ENCODE measurements around the gene TBK1.
A peak's percentile ranks its signal among the peaks of the same experiment; 100 is the strongest.

Gene TBK1

GRCh38 chr12:64431791-64432190 is 20.1 kb upstream of the TBK1 start:
- Mint-ChIP-seq H3K36me3 (peaks cover 73% of the 10 kb centered on the region), H3K9me3 (no peaks in the 10 kb centered on the region), H3K4me1 (no peaks in the 10 kb centered on the region), H3K4me3 (no peak overlapping the region), H3K27me3 (no peaks in the 10 kb centered on the region), H3K27ac (no peak overlapping the region)
- no peak for DNase-seq
- CTCF ChIA-PET = interaction anchor here (0.6 kb wide), 1 partner anchor 1903 kb away, joined by 3 read pairs; no protein-coding TSS in a partner anchor

GRCh38 chr12:64433915-64434314 is 18.0 kb upstream of the TBK1 start:
- CTCF ChIA-PET = no interaction called here
- DNase-seq = no peak
- H3K36me3 Mint-ChIP-seq = peaks cover 75% of the 10 kb centered on the region
- no peaks in the 10 kb centered on the region for H3K9me3 Mint-ChIP-seq
- no peak overlapping the region for H3K27ac Mint-ChIP-seq
- no peak overlapping the region for H3K4me3 Mint-ChIP-seq
- H3K27me3 Mint-ChIP-seq = no peaks in the 10 kb centered on the region
- no peaks in the 10 kb centered on the region for H3K4me1 Mint-ChIP-seq

- peak overlapping the region; percentile 45 for H3K27ac Mint-ChIP-seq
- CTCF ChIA-PET = no interaction called here
- no peaks in the 10 kb centered on the region for H3K27me3 Mint-ChIP-seq
- H3K9me3 Mint-ChIP-seq = no peaks in the 10 kb centered on the region
- peaks cover 5% of the 10 kb centered on the region for H3K4me1 Mint-ChIP-seq
- no peak for DNase-seq
- no peak overlapping the region for H3K4me3 Mint-ChIP-seq
- H3K36me3 Mint-ChIP-seq = peaks cover 55% of the 10 kb centered on the region
Observed at GRCh38 chr12:64440100-64440499, 11.8 kb upstream of the TBK1 start.

GRCh38 chr12:64445490-64445889 is 6.4 kb upstream of the TBK1 start:
- H3K36me3 Mint-ChIP-seq = peaks cover 44% of the 10 kb centered on the region
- CTCF ChIA-PET = no interaction called here
- no peak overlapping the region for H3K27ac Mint-ChIP-seq
- H3K4me1 Mint-ChIP-seq = peaks cover 14% of the 10 kb centered on the region
- no peak for DNase-seq
- H3K27me3 Mint-ChIP-seq = no peaks in the 10 kb centered on the region
- no peaks in the 10 kb centered on the region for H3K9me3 Mint-ChIP-seq
- H3K4me3 Mint-ChIP-seq = no peak overlapping the region

GRCh38 chr12:64446295-64446694 is 5.6 kb upstream of the TBK1 start:
- Mint-ChIP-seq H3K4me1 (peaks cover 21% of the 10 kb centered on the region), H3K36me3 (peaks cover 41% of the 10 kb centered on the region), H3K27ac (peak overlapping the region; percentile 17), H3K4me3 (no peak overlapping the region), H3K9me3 (no peaks in the 10 kb centered on the region), H3K27me3 (no peaks in the 10 kb centered on the region)
- no peak for DNase-seq
- CTCF ChIA-PET = no interaction called here

GRCh38 chr12:64450057-64450640 is 1.8 kb upstream of the TBK1 start:
- Mint-ChIP-seq H3K4me1 (peaks cover 41% of the 10 kb centered on the region), H3K4me3 (peak overlapping the region; percentile 36), H3K36me3 (peaks cover 24% of the 10 kb centered on the region), H3K27ac (no peak overlapping the region), H3K27me3 (no peaks in the 10 kb centered on the region), H3K9me3 (no peaks in the 10 kb centered on the region)
- CTCF ChIA-PET = interaction anchor here (1.4 kb wide), 1 partner anchor 17 kb away, joined by 3 read pairs; no protein-coding TSS in a partner anchor
- no peak for DNase-seq

GRCh38 chr12:64450711-64451486 is 1.0 kb upstream of the TBK1 start:
- H3K9me3 Mint-ChIP-seq = no peaks in the 10 kb centered on the region
- H3K4me1 Mint-ChIP-seq = peaks cover 48% of the 10 kb centered on the region
- H3K27ac Mint-ChIP-seq = peak overlapping the region; percentile 87
- peak overlapping the region; percentile 89 for H3K4me3 Mint-ChIP-seq
- CTCF ChIA-PET = interaction anchor here (1.4 kb wide), 1 partner anchor 17 kb away, joined by 3 read pairs; no protein-coding TSS in a partner anchor
- H3K27me3 Mint-ChIP-seq = no peaks in the 10 kb centered on the region
- H3K36me3 Mint-ChIP-seq = peaks cover 25% of the 10 kb centered on the region
- DNase-seq = no peak

- CTCF ChIA-PET = no interaction called here
- H3K4me1 Mint-ChIP-seq = peaks cover 58% of the 10 kb centered on the region
- peak overlapping the region; percentile 89 for H3K27ac Mint-ChIP-seq
- peaks cover 24% of the 10 kb centered on the region for H3K36me3 Mint-ChIP-seq
- no peaks in the 10 kb centered on the region for H3K27me3 Mint-ChIP-seq
- H3K4me3 Mint-ChIP-seq = peak overlapping the region; percentile 89
- H3K9me3 Mint-ChIP-seq = no peaks in the 10 kb centered on the region
- no peak for DNase-seq
Observed at GRCh38 chr12:64452559-64453329, 824 bp downstream of the TBK1 start.

- H3K36me3 Mint-ChIP-seq = peaks cover 24% of the 10 kb centered on the region
- CTCF ChIA-PET = interaction anchor here (1.3 kb wide), 1 partner anchor 14 kb away, joined by 3 read pairs; no protein-coding TSS in a partner anchor
- peaks cover 71% of the 10 kb centered on the region for H3K4me1 Mint-ChIP-seq
- no peaks in the 10 kb centered on the region for H3K27me3 Mint-ChIP-seq
- no peak for DNase-seq
- H3K27ac Mint-ChIP-seq = peak overlapping the region; percentile 74
- H3K4me3 Mint-ChIP-seq = no peak overlapping the region
- H3K9me3 Mint-ChIP-seq = no peaks in the 10 kb centered on the region
Observed at GRCh38 chr12:64455506-64455905, 3.6 kb downstream of the TBK1 start.

- Mint-ChIP-seq H3K36me3 (peaks cover 26% of the 10 kb centered on the region), H3K4me1 (peaks cover 66% of the 10 kb centered on the region), H3K27me3 (no peaks in the 10 kb centered on the region), H3K9me3 (no peaks in the 10 kb centered on the region), H3K4me3 (no peak overlapping the region), H3K27ac (peak overlapping the region; percentile 74)
- no peak for DNase-seq
- CTCF ChIA-PET = interaction anchor here (1.3 kb wide), 1 partner anchor 13 kb away, joined by 3 read pairs; no protein-coding TSS in a partner anchor
Observed at GRCh38 chr12:64456119-64456518, 4.2 kb downstream of the TBK1 start.

GRCh38 chr12:64457032-64457431 is 5.1 kb downstream of the TBK1 start:
- CTCF ChIA-PET = interaction anchor here (0.9 kb wide), 1 partner anchor 241 kb away, joined by 4 read pairs; no protein-coding TSS in a partner anchor

GRCh38 chr12:64457466-64457865 is 5.5 kb downstream of the TBK1 start:
- no peak overlapping the region for H3K4me3 Mint-ChIP-seq
- no peaks in the 10 kb centered on the region for H3K27me3 Mint-ChIP-seq
- H3K9me3 Mint-ChIP-seq = no peaks in the 10 kb centered on the region
- CTCF ChIA-PET = interaction anchor here (0.9 kb wide), 1 partner anchor 241 kb away, joined by 4 read pairs; no protein-coding TSS in a partner anchor
- H3K4me1 Mint-ChIP-seq = peaks cover 59% of the 10 kb centered on the region
- no peak for DNase-seq
- peak overlapping the region; percentile 60 for H3K27ac Mint-ChIP-seq
- peaks cover 31% of the 10 kb centered on the region for H3K36me3 Mint-ChIP-seq

More at GRCh38 chr12:64457032-64457431, 5.1 kb downstream of the TBK1 start:
- peaks cover 59% of the 10 kb centered on the region for H3K4me1 Mint-ChIP-seq
- no peak overlapping the region for H3K27ac Mint-ChIP-seq
- H3K36me3 Mint-ChIP-seq = peaks cover 30% of the 10 kb centered on the region
- no peaks in the 10 kb centered on the region for H3K27me3 Mint-ChIP-seq
- no peaks in the 10 kb centered on the region for H3K9me3 Mint-ChIP-seq
- DNase-seq = peak; percentile 28
- no peak overlapping the region for H3K4me3 Mint-ChIP-seq

GRCh38 chr12:64457923-64458322 is 6.0 kb downstream of the TBK1 start:
- DNase-seq = no peak

GRCh38 chr12:64459394-64459891 is 7.5 kb downstream of the TBK1 start:
- H3K27ac Mint-ChIP-seq = peak overlapping the region; percentile 86
- peaks cover 41% of the 10 kb centered on the region for H3K36me3 Mint-ChIP-seq
- CTCF ChIA-PET = no interaction called here

More at GRCh38 chr12:64457923-64458322, 6.0 kb downstream of the TBK1 start:
- peak overlapping the region; percentile 60 for H3K27ac Mint-ChIP-seq
- CTCF ChIA-PET = interaction anchor here (0.9 kb wide), 1 partner anchor 240 kb away, joined by 4 read pairs; no protein-coding TSS in a partner anchor
- no peak overlapping the region for H3K4me3 Mint-ChIP-seq
- H3K4me1 Mint-ChIP-seq = peaks cover 55% of the 10 kb centered on the region
- H3K36me3 Mint-ChIP-seq = peaks cover 33% of the 10 kb centered on the region
- no peaks in the 10 kb centered on the region for H3K9me3 Mint-ChIP-seq
- H3K27me3 Mint-ChIP-seq = no peaks in the 10 kb centered on the region

More at GRCh38 chr12:64459394-64459891, 7.5 kb downstream of the TBK1 start:
- DNase-seq = peak; percentile 28
- Mint-ChIP-seq H3K4me1 (peaks cover 43% of the 10 kb centered on the region), H3K9me3 (no peaks in the 10 kb centered on the region), H3K27me3 (no peaks in the 10 kb centered on the region), H3K4me3 (peak overlapping the region; percentile 71)

Data from activated naive CD4-positive, alpha-beta T cell treated with anti-CD3 and anti-CD28 coated beads, Interleukin-2, amount 10 ng/mL, durations not matched to agents 7 days and 5 days (primary cell).